Effector CD4-positive, alpha-beta T cell (primary cell): Measurements from ENCODE around the gene IRGC.

ENCODE experiments used
- DNase-seq: peaks from one replicate; pipeline ENCODE4 v3.0.0-alpha.2; 2020

The IRGC gene

DNA sequence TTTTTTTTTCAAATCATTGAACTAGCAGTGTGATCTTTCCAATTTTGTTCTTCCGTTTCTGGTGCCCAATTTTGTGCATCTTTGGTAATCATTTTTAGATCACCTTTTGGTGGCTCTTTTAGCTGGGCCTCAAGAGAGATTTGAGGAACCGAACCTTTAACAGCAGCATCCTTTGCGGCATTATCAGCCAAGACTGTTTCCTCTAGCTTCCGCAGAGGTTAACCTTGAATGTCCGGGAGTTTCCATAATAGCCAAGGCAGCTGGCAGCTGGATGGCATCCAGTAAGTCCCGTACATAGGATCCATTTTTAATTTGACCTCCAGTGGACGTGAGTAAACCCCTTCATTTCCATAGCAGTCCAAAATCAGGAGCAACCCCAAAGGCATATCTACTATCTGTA, 9.6 kb downstream of the IRGC start:
- no peak for DNase-seq

DNA sequence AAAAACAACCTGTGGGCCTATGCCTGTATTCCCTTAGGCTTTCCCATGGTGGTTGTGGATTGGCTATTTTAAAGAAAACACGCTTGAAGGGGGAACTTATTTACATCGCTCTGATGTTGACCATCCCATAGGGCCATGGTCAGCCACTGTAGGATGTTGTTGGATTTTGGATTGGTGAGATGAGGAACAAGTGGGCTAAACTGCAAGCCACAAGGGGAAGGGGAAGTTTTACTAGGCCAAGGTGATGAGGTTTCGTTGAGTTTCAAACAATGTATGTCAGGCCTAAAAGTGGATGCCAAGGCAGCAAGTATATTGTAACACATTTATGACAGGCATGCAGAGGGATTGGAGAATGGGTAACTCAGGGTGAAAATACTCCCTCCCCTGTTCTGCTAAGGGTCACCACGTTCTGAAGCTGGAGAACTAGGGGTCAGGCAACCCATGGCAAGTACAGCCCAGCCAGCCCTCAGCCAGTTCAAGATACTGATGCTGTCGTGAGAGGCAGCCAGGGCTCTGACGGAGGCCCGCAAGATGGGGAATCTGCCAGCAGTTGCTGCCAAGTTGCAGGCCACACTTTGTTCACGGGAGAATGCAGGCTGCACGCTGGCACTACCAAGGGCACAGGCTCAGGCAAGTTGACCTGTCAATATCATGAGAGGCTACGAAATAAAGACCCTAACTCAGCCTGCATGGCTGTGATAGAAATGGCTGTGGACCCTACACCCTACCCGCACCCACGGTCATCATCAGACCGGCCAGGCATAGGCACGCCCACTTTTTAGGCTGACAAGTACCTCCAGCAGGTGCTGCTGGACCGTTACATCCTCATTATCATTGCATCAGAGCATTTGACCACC, 11.1 kb downstream of the IRGC start:
- DNase-seq: no peak

GRCh38 chr19:43727593-43727853, 11.6 kb downstream of the IRGC start:
- no peak for DNase-seq

- no peak for DNase-seq
Observed at GRCh38 chr19:43729919-43730318, 14.0 kb downstream of the IRGC start.

DNA sequence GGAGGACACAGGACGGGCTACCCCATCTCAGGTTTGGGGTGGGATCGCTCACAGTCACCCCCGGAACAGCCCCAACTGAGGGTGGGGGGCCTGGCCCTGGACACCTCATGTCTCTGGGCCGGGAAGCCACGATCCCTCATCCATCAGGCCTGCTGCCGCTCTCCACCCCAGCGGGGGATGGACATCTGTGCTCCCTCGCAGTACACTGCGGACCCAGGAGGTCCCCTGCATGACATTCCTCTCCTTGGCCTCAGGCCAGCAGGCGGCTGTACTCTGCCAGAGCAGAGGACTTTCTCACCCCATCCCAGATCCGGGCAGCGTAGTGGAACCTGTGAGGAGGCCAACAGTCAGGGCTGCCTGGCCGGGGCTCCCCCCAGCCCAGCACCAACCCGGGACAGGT, 15.5 kb downstream of the IRGC start:
- DNase-seq: no peak

GRCh38 chr19:43731846-43732245, 16.0 kb downstream of the IRGC start:
- DNase-seq: no peak

GRCh38 chr19:43735013-43735412, 19.1 kb downstream of the IRGC start:
- DNase-seq: no peak

DNA sequence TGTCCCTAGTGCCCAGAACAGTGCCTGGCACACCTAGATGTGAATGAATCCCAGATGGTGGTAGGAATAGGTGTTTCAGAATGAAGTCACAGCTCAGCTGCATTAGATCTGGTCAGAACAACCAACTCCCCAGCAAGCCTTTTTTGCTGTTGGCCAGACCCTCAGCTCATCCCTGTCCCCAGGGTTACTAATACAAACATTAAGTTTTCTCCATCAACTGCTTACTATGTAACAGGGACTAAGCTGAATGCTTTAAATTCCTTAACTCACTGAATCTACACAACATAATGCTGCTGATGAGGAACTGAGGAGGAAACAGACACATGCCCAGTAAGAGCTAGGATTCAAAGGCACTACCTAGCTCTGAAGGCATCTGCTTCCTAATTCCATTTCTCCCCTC, 20.1 kb downstream of the IRGC start:
- DNase-seq: no peak

DNA sequence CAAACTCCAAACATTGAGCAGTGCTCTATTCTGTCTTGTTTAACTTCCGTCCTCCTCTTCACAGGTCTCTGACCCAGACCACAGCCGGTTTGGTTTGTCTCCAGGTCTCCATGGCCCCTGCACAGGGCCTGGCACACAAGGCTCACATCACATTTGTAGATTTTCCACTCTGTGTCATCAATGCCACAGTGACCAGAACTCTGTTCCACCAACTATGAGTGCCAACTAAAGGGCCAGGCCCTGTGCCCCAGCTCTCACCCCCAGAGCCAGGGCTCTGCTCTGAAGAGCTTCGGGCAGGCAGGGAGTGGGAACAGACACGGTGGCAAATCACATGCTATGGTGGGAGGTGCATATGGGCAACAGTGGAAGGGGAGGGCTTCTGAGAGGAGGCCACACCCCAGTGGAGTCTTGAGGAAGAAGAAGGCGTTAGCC, 22.9 kb downstream of the IRGC start:
- DNase-seq: no peak

DNA sequence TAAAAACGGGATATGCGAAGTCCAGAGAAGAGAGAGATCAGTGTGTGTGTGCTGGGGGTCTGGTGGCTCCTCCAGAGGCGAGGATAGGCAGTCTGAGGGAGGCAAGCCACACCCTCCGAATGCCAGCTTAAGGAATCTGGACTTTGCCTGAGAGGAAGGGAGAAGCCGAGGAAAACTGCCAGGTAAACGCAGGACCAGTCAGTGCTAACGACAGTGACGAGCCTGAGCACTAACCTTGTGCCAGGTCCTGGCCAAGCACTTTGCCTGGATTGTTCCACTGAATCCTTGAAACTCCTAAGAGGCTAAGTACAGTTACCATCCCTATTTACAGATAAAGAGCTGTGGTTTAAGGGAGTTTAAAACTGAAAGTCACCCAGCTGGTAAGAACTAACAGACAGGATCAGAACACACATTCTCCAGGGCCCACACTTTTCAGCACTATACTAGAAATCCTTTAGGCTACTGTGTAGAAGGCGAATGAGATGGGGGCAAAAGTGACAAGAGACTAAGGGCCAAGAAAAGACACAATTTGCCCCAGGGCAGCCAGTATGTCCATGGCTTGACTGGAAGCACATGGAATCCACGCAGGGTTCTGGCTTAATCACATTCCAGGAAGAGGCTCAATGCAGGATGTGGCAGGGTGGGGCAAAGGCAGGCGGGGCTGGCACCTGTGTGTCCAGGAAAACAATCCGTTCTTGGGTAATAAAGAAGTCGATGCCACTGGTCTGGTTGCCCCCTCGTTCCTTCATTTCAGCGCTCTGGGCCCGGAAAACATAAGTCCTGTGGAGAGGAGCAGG, 23.8 kb downstream of the IRGC start:
- DNase-seq: no peak

- DNase-seq: no peak
Observed at GRCh38 chr19:43741075-43741825, 25.4 kb downstream of the IRGC start.

GRCh38 chr19:43743059-43743458, 27.2 kb downstream of the IRGC start:
- DNase-seq: no peak

GRCh38 chr19:43747557-43748204, 31.8 kb downstream of the IRGC start:
- DNase-seq: no peak

- DNase-seq: no peak
Observed at GRCh38 chr19:43748205-43748594, 32.3 kb downstream of the IRGC start.

- DNase-seq: no peak
Observed at GRCh38 chr19:43748685-43749084, 32.8 kb downstream of the IRGC start.

DNA sequence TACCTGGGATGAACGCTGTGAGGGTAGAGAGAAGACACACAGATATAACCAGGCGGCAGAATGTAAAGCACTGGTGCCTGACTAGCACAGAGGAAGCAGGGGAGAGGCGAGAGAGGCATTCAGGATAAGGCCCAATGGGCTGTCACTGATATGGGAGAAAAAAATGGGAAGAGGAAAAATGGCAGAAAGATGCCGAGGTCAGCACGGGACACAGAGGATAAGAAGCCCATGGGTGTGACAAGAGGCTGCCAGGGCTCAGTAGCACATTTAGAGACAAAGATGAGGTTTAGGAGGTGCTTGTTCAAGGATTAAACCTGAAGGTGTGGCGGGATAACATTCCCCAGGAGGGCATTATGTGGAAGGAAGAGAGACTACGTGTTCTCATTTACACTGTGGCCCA, 33.3 kb downstream of the IRGC start:
- DNase-seq: no peak

DNA sequence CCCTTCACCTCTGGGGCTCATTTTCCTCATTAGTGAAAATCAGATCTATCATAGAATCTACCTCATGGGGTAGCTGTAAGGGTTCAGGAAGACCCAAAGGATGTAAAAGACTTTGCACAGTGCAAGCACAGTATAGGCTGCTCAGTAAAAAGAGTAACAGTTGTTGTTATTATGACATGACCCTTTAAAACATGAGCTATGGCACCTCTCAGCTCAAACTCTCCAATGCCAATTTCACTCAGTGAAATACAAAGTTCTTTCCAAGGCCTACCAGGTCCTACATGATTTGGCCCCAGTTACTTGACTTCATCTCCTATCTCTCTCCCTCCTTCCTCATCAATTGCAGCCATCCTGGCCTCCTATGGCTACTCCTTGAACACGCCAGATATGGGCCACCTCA, 34.0 kb downstream of the IRGC start:
- DNase-seq: no peak

GRCh38 chr19:43751466-43752220, 35.8 kb downstream of the IRGC start:
- no peak for DNase-seq

DNA sequence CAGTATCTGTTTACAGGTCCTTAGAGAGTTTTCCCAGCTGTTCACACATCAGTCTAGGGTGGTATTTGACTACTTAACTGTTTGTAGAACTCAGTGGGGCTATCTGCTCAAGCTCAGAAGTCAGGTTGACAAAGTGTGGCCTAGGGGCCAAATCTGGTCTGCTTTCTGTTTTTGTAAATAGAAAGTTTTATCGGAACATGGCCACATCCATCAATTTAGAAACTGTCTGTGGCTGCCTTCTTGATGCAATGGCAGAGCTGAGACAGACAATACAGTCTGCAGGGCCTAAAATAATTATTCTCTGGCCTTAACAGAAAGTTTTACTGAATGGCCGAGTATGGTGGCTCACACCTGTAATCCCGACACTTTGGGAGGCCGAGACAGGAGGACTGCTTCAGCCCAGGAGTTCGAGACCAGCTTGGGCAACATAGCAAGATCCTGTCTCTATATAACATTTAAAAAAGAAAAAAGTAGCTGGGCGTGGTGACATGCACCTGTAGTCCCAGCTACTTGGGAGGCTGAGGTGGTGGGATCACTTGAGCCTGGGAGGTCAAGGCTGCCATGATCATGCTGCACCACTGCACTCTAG, 36.5 kb downstream of the IRGC start:
- DNase-seq: no peak

GRCh38 chr19:43754253-43754502, 38.3 kb downstream of the IRGC start:
- no peak for DNase-seq

DNA sequence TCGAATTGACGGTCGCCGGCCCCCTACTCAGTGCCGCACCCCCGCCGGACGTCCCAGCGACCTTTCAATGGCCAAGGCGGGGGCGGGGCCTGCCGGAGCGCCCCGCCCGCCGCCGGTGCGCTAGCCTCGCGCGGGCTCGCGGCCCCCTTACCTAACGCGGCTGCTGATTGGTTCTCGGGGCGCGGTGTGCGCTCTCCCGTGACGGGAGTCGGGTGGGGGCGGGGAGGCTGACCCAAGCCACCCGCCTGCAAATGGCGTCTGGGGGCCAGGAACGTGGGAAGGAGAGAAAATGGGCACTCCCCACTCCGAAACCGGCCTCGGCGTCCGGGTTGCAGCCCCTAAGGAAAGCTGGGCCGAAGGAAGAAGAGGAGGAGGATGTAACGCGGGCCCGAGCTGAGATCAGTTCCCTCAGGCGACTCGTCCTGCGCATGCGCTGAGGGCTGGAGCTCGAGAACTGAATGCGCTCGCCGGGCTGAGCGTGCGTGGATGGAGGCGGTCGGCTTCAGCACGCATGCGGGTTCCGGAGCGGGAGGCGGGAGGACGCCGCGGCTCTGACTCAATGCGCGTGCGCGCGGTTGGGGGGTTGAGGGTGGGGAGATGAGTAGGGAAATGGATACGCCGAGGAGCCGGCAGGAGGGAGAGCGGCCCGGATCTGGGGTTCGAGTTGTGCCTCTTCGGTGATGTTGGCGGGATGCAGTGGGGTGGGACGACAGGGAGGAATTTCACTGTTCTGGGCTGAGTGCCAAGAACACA, 38.8 kb downstream of the IRGC start, which contains the start of gene SMG9:
TSS of gene SMG9 (minus strand) at position 460 of the 753 bp plus-strand sequence. CDS start 4,221 bp downstream, outside the sequence.
- DNase-seq: peak; percentile 99
